LNCaP clone FGC (cell line): Measurements from ENCODE around the gene CYTH4.

Experiments used
- DNase-seq: peaks from one replicate; pipeline ENCODE4 v3.0.0-alpha.2; 2011; ENCODE audit warnings: low read depth
- H3K4me3 ChIP-seq: 2 replicates; pipeline ENCODE4 v1.5.1; 2011; ENCODE audit warnings: mild to moderate bottlenecking, low read depth, low read length, control low read depth
- CTCF ChIP-seq: IDR thresholded peaks from 2 replicates; pipeline ENCODE4 v1.5.1; 2012; ENCODE audit warnings: mild to moderate bottlenecking; ENCODE audit not compliant: control insufficient read depth, insufficient read depth; ENCODE audit errors: extremely low read depth

Gene CYTH4

DNA sequence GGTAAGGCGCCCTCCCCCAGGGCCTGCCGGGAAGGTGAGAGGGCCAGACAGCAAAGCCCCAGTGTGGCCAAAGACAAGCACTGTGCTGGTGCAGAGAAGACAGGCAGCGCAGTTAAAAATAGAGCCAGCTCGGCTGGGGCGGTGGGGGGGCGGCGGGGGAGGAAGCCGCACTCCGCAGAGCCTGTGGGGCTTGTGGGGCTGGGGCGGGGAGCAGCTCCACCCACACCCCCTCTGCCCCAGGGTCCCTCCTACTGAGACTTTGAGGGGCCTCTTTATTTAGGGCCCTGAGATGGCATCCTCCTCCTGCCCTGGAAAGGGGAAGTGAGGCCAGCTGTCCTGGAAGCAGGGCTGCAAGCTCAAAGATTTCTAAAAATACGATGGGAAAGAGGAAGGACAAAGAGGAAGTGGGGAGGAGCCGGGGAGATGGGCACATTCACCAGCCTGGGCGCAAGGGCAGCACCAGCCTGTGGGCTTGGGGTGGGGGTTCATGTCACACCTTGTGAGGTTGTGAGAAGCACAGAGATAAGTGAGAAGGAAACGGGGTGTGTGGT is 2.6 kb downstream of the CYTH4 start:
- H3K4me3 ChIP-seq = no peak overlapping the region
- no peak for TF ChIP-seq CTCF
- no peak for DNase-seq

DNA sequence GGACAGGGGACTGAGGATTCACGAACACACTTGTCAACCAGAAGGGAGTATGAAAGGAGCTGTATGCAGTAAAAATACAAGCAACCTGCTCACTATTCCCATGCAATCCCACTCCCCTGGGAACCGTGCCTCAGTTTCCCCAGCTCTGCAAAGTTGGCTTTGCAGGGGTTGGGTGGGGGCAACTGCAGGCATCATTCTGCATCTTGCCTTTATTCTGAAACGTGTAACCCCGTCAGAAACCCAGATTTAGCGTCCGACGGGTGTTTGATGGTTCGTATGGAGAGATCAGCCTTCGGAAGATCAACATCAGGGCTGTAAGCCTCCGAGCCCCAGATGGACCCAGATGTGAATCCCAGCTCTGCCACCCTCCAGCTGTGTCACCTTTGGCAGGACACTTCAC is 3.6 kb downstream of the CYTH4 start:
- DNase-seq = no peak
- TF ChIP-seq CTCF = no peak
- no peak overlapping the region for H3K4me3 ChIP-seq

GRCh38 chr22:37287550-37287951 is 5.2 kb downstream of the CYTH4 start:
- no peak overlapping the region for H3K4me3 ChIP-seq
- TF ChIP-seq CTCF = no peak
- no peak for DNase-seq

DNA sequence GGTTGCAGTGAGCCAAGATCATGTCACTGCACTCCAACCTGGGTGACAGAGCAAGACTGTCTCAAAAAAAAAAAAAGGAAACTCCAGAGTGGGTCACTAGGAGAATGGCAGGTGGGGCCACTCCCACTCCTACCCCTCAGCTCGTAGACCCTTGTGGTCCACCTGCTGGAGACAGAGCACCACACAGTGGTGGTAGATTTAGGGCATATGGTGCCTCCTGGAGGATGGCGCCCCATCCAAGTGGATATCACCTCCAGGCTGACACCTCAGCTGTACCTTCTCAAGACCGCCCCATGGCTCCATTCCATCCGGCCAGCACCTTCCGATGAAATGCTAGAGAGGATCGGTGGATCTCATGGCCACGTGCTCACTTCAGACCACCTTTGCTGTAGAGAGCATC is 6.2 kb downstream of the CYTH4 start:
- TF ChIP-seq CTCF = no peak
- DNase-seq = no peak
- H3K4me3 ChIP-seq = no peak overlapping the region

- no peak for TF ChIP-seq CTCF
- H3K4me3 ChIP-seq = no peak overlapping the region
- no peak for DNase-seq
Observed at GRCh38 chr22:37289156-37289735, 6.9 kb downstream of the CYTH4 start.

DNA sequence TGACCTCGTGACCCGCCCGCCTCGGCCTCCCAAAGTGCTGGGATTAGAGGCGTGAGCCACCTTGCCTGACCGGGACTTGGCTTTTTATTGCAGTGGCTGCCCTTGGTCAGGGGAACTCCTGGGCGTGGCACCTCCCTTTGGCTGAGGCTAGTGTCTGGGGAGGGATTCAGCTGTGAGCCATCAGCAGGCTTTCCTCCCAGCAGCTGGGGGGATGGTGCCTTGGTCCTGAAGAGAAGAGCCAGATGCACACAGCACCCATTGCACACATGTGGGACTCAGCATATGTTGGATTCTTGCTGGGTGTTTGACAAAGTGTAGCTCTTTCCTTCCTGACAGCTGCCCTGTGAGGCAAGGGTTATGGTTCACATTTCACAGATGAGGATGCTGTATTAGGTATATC is 8.4 kb downstream of the CYTH4 start:
- H3K4me3 ChIP-seq = no peak overlapping the region
- DNase-seq = no peak
- TF ChIP-seq CTCF = no peak
